Brain pericyte (primary cell): Measurements from ENCODE around the gene MYL12B.
"Not testable (repeated sequence)": the region's sequence is repeated elsewhere in the genome, so short reads cannot be mapped to it uniquely, and the experiment has no call there.

ENCODE experiments used
- DNase-seq: peaks from one replicate; pipeline ENCODE4 v3.0.0-alpha.2; 2012; ENCODE audit warnings: low read depth, low spot score

Gene MYL12B

GRCh38 chr18:3262234-3263131, 550 bp downstream of the MYL12B start:
- no peak for DNase-seq

GRCh38 chr18:3263132-3263700, 1.3 kb downstream of the MYL12B start:
- no peak for DNase-seq

GRCh38 chr18:3264362-3264761, 2.4 kb downstream of the MYL12B start:
- DNase-seq = no peak

GRCh38 chr18:3265564-3266033, 3.7 kb downstream of the MYL12B start:
- no peak for DNase-seq

- no peak for DNase-seq
Observed at GRCh38 chr18:3266062-3266608, 4.2 kb downstream of the MYL12B start.

GRCh38 chr18:3268306-3268705, 6.4 kb downstream of the MYL12B start:
- no peak for DNase-seq

- DNase-seq = no peak
Observed at GRCh38 chr18:3269241-3269913, 7.4 kb downstream of the MYL12B start.

GRCh38 chr18:3269914-3270299, 8.0 kb downstream of the MYL12B start:
- DNase-seq = no peak

- DNase-seq = no peak
Observed at GRCh38 chr18:3273042-3273441, 11.1 kb downstream of the MYL12B start.

GRCh38 chr18:3277643-3278213, 15.8 kb downstream of the MYL12B start:
- DNase-seq = not testable (repeated sequence)

- no peak for DNase-seq
Observed at GRCh38 chr18:3279201-3280185, 17.6 kb downstream of the MYL12B start.

GRCh38 chr18:3281456-3282400, 19.8 kb downstream of the MYL12B start:
- peak; percentile 61 for DNase-seq

- no peak for DNase-seq
Observed at GRCh38 chr18:3283253-3283863, 21.4 kb downstream of the MYL12B start.

GRCh38 chr18:3283908-3284307, 22.0 kb downstream of the MYL12B start:
- no peak for DNase-seq

GRCh38 chr18:3284501-3284900, 22.6 kb downstream of the MYL12B start:
- DNase-seq = no peak

GRCh38 chr18:3286159-3286558, 24.2 kb downstream of the MYL12B start:
- DNase-seq = no peak

GRCh38 chr18:3293196-3293951, 31.4 kb downstream of the MYL12B start:
- no peak for DNase-seq

GRCh38 chr18:3294435-3295080, 32.6 kb downstream of the MYL12B start:
- DNase-seq = no peak
